Activated naive CD8-positive, alpha-beta T cell treated with anti-CD3 and anti-CD28 coated beads, Interleukin-2, amount 10 ng/mL, durations not matched to agents 7 days and 5 days (primary cell): Measurements from ENCODE around the gene RDH5. TPM values are rescaled to one million over a fixed set of nuclear protein-coding genes. Genes with fewer than 3 reads are reported as not detected.

Source experiments
- ATAC-seq: fragments of 150-1000 bp; cut with Tn5 transposase; one replicate; pipeline ENCODE4 v1.10.0; 2021; ENCODE audit warnings: low read depth, moderate library complexity
- POLR2A ChIA-PET: fragments of 350-600 bp; sonication (Branson Sonifier 250); formaldehyde crosslinking; loops from one replicate; lab custom pipeline; 2021; ENCODE audit warnings: antibody characterized with exemption; lab: Charles Lee
- DNase-seq: peaks from one replicate; pipeline ENCODE4 v3.0.0; 2021
- H3K27ac Mint-ChIP-seq: one replicate; pipeline ENCODE4 v1.8.0; 2022; ENCODE audit warnings: mild to moderate bottlenecking, mixed read lengths
- H3K27me3 Mint-ChIP-seq: one replicate; pipeline ENCODE4 v1.8.0; 2022; ENCODE audit warnings: mild to moderate bottlenecking, moderate library complexity, mixed read lengths
- H3K36me3 Mint-ChIP-seq: one replicate; pipeline ENCODE4 v1.8.0; 2021; ENCODE audit warnings: mild to moderate bottlenecking, mixed read lengths
- H3K4me1 Mint-ChIP-seq: one replicate; pipeline ENCODE4 v1.8.0; 2021; ENCODE audit warnings: mixed read lengths
- H3K4me3 Mint-ChIP-seq: one replicate; pipeline ENCODE4 v1.8.0; 2022; ENCODE audit warnings: mild to moderate bottlenecking, moderate library complexity, mixed read lengths
- H3K9me3 Mint-ChIP-seq: one replicate; pipeline ENCODE4 v1.8.0; 2021; ENCODE audit warnings: mixed read lengths
- total RNA-seq, 2 experiments: library from RNA; stranded (reverse); gene quantifications; one replicate each; pipeline ENCODE4 v1.2.3, GENCODE V29; 2021

RDH5 gene
- total RNA-seq, 2 experiments from 2014 or later, result 19.0 to 21.2 TPM

DNA sequence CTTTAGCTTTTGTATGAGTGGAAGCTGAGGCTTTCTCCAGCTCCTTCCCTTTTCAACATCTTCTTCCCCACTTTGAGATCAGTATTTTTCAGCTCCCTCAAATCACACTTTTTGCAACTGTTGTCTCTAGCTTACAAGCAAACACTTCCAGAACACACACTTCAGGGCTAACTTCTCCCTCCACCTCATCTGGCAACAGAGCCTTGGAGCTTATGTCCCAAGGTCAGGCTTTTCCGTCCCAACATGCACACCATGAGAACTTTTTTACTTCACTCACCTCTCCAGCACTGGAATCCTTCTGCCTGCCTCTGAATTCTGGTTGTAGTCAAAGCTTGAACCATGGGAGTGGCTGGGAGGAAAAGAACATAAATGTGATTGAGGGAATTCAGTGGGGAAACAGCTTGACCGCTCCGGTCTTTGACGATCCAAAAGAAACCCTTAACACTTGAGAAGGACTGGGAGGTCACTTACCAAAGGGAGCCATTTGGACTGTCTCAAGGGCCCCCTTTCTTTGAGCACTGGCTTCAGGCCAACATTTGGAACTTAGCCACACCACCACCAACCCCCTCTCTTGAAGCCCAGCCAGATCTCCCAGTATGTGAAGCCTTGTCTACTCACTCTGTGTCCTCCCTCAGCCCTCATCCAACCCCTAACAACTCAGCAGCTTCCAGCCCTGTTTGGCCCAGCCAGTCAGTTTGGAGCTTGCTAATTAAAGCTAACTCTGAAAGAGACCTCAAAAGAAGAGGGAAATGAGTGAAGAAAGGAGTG is 8.2 kb upstream of the RDH5 start:
- POLR2A ChIA-PET, result interaction anchor here (1.4 kb wide), 1 partner anchor 18 kb away, joined by 5 read pairs; no protein-coding TSS in a partner anchor
- Mint-ChIP-seq H3K4me3 (no peak overlapping the region), H3K27me3 (peaks cover 25% of the 10 kb centered on the region), H3K9me3 (no peaks in the 10 kb centered on the region), H3K27ac (no peak overlapping the region), H3K36me3 (peaks cover 1% of the 10 kb centered on the region), H3K4me1 (peaks cover 26% of the 10 kb centered on the region)
- no peak for ATAC-seq
- DNase-seq, result no peak

DNA sequence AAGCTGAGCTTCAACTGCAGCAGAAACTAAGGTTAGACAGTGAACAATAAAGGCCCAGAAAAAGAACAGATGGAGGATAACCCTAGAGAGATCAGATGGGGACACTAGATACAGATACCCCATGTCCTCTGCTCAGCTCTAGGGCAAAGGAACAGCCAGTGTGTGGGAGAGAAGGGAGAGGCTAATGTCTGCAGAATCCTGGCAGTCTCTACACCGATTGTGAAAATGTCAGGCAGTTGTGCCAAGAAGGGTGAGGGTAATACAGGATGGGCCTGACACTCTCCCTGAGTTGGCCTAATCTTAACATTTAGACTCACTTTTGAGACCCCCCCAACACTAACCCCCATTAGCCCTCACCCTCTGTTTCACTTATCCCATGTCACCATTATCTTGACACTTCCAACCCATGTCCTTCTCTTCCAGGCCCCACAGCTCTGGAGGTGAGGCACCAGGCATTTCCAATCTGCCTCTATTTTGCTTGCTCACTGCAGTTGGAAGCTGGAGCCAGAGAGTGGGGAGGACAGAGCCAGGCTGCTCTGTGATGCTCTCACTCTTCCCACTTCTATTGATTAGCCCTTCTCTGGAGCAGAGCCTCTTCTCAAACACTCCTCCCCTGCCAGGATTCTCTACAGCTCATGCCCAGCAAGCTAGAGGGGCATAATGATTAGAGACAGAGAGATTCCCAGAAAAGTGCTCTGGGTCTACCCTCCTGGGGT is 7.3 kb upstream of the RDH5 start:
- Mint-ChIP-seq H3K4me1 (peaks cover 32% of the 10 kb centered on the region), H3K27me3 (peaks cover 20% of the 10 kb centered on the region), H3K27ac (no peak overlapping the region), H3K4me3 (no peak overlapping the region), H3K36me3 (peaks cover 2% of the 10 kb centered on the region), H3K9me3 (no peaks in the 10 kb centered on the region)
- DNase-seq (no peak), ATAC-seq (no peak)
- POLR2A ChIA-PET, result interaction anchor here (1.4 kb wide), 1 partner anchor 17 kb away, joined by 5 read pairs; no protein-coding TSS in a partner anchor

- H3K9me3 Mint-ChIP-seq, result no peaks in the 10 kb centered on the region
- H3K4me1 Mint-ChIP-seq, result peaks cover 32% of the 10 kb centered on the region
- POLR2A ChIA-PET, result no interaction called here
- DNase-seq (no peak), ATAC-seq (no peak)
- peaks cover 13% of the 10 kb centered on the region for H3K27me3 Mint-ChIP-seq
- H3K4me3 Mint-ChIP-seq, result no peak overlapping the region
- peaks cover 9% of the 10 kb centered on the region for H3K36me3 Mint-ChIP-seq
- H3K27ac Mint-ChIP-seq, result no peak overlapping the region
Measured at GRCh38 chr12:55713721-55714120, 6.5 kb upstream of the RDH5 start.

- H3K27me3 Mint-ChIP-seq, result no peaks in the 10 kb centered on the region
- H3K4me1 Mint-ChIP-seq, result peaks cover 38% of the 10 kb centered on the region
- DNase-seq (no peak), ATAC-seq (no peak)
- POLR2A ChIA-PET, result interaction anchor here (0.6 to 2.8 kb wide), 8 partner anchors 9 to 1706 kb away, joined by 3 to 31 read pairs (median 4); partner anchors contain the start of gene CD63
- peaks cover 11% of the 10 kb centered on the region for H3K36me3 Mint-ChIP-seq
- H3K27ac Mint-ChIP-seq, result peak overlapping the region; percentile 95
- peak overlapping the region; percentile 93 for H3K4me3 Mint-ChIP-seq
- H3K9me3 Mint-ChIP-seq, result no peaks in the 10 kb centered on the region
Measured at GRCh38 chr12:55715169-55715764, 4.9 kb upstream of the RDH5 start.

DNA sequence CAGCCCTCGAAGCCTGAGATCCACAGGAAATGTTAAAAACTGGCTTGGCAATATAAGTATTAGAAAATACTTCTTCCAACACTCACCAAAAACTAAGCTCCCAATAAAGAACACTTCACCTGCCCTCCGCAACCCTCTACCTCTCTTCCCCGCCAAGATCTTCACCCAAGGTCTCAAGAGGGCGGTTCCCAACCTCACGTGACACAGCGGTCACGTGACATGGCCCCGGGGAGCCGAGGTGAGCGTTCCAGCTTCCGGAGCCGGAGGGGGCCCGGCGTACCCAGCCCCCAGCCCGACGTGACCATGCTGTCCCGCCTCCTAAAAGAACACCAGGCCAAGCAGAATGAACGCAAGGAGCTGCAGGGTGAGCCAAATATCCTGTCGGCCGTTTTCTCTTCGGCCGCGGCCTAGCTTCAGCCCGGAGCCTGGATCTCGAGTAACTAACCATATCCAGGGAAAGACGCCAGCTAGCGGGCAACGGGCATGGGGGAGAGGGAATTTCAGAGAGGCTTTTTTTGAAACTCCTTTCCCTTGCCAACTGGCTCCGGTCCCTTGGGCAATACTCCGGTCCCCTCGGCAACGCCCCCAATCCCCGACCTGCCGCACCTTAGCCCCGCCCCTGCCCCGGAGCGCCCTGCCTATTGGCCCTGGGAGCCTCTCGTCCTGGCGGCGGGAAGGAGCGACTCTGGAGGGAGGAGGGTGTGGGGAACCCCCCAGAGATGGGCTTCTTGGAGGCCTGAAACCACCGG is 4.2 kb upstream of the RDH5 start, which contains the start of gene BLOC1S1:
BLOC1S1 (plus strand) TSS at position 214 of the 749 bp plus-strand sequence; CDS start at position 220, 6 bp downstream.
- POLR2A ChIA-PET, result interaction anchor here (0.6 to 2.8 kb wide), 9 partner anchors 9 to 868 kb away, joined by 3 to 31 read pairs (median 4); partner anchors contain the start of genes CD63, ITGA7 and ORMDL2
- peaks cover 45% of the 10 kb centered on the region for H3K4me1 Mint-ChIP-seq
- H3K4me3 Mint-ChIP-seq, result peak within 1 kb of the TSS; percentile 93
- peak within 1 kb of the TSS; percentile 95 for H3K27ac Mint-ChIP-seq
- DNase-seq (peak; percentile 97), ATAC-seq (peak; percentile 92)
- H3K9me3 Mint-ChIP-seq, result no peaks in the 10 kb centered on the region
- H3K27me3 Mint-ChIP-seq, result no peaks in the 10 kb centered on the region
- H3K36me3 Mint-ChIP-seq, result peaks cover 11% of the 10 kb centered on the region

DNA sequence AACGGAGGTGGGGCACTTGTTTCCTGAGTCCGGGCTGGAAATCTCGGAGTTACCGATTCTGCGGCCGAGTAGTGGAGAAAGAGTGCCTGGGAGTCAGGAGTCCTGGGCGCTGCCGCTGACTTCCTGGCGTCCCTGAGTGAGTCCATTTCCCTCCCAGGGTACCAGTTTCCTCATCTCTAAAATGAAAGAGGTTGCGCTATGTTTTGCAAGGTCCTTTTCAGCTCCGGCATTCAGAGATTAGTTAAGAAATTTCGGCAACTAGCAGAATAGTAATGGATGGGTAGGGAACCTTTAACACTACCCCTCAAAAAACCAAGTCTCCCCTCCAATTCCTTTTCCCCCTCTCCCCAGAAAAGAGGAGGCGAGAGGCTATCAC is 3.6 kb upstream of the RDH5 start:
- Mint-ChIP-seq H3K9me3 (no peaks in the 10 kb centered on the region), H3K27me3 (no peaks in the 10 kb centered on the region), H3K36me3 (peaks cover 11% of the 10 kb centered on the region), H3K27ac (peak overlapping the region; percentile 95), H3K4me3 (peak overlapping the region; percentile 93), H3K4me1 (peaks cover 45% of the 10 kb centered on the region)
- DNase-seq (no peak), ATAC-seq (peak; percentile 28)
- POLR2A ChIA-PET, result interaction anchor here (0.6 to 2.8 kb wide), 9 partner anchors 8 to 400 kb away, joined by 3 to 31 read pairs (median 4); partner anchors contain the start of genes CD63, ITGA7 and ORMDL2

DNA sequence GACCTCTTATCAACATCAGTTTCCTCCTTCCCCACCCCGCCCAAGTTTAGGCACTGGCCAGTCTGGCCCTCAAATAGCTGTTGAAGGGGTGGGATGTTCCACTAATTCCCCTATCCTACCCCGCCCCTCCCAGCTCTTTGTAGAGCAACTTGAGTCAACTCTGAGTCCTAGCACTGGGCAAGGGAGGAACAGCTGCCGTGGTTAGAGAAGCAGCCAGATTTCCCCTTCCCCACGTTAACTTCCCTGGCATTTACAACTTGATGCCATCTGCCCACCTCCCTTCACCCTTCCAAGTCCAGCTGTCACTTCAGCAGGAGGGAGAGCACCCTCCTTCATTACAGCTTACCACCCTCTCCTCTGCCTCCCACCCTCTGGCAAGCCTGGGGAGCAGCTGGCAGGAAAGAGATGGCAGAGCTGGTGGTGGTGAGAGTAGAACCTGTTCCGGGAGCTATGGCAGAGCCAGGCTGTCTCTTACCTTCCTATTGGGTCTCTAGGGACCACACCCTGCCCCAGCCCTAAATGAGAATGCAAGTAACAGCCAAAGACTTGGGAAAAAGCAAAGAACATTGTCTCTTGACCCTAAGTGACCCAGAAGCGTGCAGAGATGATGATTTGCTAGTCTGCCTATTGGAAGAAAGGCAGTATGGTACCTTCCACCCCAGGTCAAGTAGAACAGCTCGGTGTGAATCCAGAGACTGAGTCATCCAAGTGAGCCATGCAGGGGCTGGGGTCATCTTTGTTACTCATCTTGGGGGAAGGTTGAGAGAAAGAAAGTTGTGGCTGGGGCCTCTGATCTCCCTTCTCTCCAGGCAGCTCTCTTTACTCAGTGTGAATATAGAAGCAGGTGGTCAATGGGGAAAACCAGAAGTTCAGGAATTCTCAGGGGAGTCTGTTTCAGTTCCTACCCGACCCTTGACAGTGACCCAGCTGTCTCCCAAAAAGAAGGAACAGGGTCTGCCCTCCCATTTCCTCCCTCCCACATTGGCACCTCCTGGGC is 2.9 kb upstream of the RDH5 start:
- Mint-ChIP-seq H3K9me3 (no peaks in the 10 kb centered on the region), H3K27me3 (no peaks in the 10 kb centered on the region), H3K27ac (peak overlapping the region; percentile 95), H3K4me1 (peaks cover 45% of the 10 kb centered on the region), H3K36me3 (peaks cover 11% of the 10 kb centered on the region), H3K4me3 (peak overlapping the region; percentile 93)
- POLR2A ChIA-PET, result interaction anchor here (0.6 to 2.8 kb wide), 6 partner anchors 10 to 279 kb away, joined by 3 to 31 read pairs (median 4); partner anchors contain the start of genes CD63, DNAJC14, ITGA7 and ORMDL2
- DNase-seq (no peak), ATAC-seq (no peak)

GRCh38 chr12:55718015-55718414 is 2.2 kb upstream of the RDH5 start:
- Mint-ChIP-seq H3K4me1 (peaks cover 45% of the 10 kb centered on the region), H3K27me3 (no peaks in the 10 kb centered on the region), H3K36me3 (peaks cover 11% of the 10 kb centered on the region), H3K27ac (no peak overlapping the region), H3K4me3 (peak overlapping the region; percentile 93), H3K9me3 (no peaks in the 10 kb centered on the region)
- DNase-seq (no peak), ATAC-seq (no peak)
- POLR2A ChIA-PET, result interaction anchor here (1.1 to 2.4 kb wide), 2 partner anchors 12 to 20 kb away, joined by 3 to 17 read pairs; partner anchors contain the start of gene CD63

DNA sequence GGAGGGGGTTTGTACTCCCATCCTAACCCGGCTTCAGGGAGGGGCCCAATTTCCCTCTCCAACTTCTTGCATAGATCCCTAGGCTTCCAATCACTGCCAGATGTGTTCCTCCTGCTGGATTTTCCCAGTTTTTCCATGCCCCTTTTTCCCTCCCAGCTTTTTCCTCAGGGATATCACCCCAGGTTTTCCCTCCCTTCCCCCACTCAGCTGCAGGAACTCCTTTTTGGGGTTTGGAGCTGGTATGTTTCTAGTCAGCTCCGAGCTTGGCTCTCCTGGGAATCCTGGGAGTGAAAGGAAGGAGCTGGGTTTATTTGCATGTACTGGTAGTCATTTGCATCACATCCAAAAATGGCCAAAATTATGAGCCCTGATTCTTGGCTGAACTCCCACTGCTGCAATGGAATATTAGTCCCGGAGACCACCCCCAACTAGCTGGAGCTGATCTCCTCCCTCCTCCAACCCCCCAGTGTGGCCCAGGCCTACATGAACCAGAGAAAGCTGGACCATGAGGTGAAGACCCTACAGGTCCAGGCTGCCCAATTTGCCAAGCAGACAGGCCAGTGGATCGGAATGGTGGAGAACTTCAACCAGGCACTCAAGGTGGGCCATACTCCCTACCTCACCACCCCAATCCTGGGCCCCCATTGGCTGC is 1.4 kb upstream of the RDH5 start:
- Mint-ChIP-seq H3K27me3 (no peaks in the 10 kb centered on the region), H3K4me1 (peaks cover 45% of the 10 kb centered on the region), H3K27ac (no peak overlapping the region), H3K4me3 (no peak overlapping the region), H3K9me3 (no peaks in the 10 kb centered on the region), H3K36me3 (peaks cover 13% of the 10 kb centered on the region)
- no peak for ATAC-seq
- POLR2A ChIA-PET, result interaction anchor here (2.4 kb wide), 1 partner anchor 11 kb away, joined by 17 read pairs; the partner anchor contains the start of gene CD63
- DNase-seq, result no peak

DNA sequence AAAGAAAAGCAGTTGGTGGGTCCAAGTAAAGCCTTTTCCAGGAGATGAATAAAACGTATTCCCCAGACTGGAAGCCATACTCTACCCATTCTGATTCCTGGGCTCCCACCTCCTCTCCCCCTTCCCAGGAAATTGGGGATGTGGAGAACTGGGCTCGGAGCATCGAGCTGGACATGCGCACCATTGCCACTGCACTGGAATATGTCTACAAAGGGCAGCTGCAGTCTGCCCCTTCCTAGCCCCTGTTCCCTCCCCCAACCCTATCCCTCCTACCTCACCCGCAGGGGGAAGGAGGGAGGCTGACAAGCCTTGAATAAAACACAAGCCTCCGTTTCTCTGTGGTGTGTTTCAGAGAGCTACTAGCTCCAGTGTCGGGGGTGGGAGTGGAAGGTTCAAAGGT is 822 bp upstream of the RDH5 start:
- ATAC-seq, result no peak
- no peak overlapping the region for H3K4me3 Mint-ChIP-seq
- no peak for DNase-seq
- no peaks in the 10 kb centered on the region for H3K9me3 Mint-ChIP-seq
- POLR2A ChIA-PET, result interaction anchor here (0.6 to 2.4 kb wide), 2 partner anchors 10 to 463 kb away, joined by 3 to 17 read pairs; partner anchors contain the start of gene CD63
- H3K36me3 Mint-ChIP-seq, result peaks cover 13% of the 10 kb centered on the region
- peaks cover 45% of the 10 kb centered on the region for H3K4me1 Mint-ChIP-seq
- no peaks in the 10 kb centered on the region for H3K27me3 Mint-ChIP-seq
- H3K27ac Mint-ChIP-seq, result no peak overlapping the region

DNA sequence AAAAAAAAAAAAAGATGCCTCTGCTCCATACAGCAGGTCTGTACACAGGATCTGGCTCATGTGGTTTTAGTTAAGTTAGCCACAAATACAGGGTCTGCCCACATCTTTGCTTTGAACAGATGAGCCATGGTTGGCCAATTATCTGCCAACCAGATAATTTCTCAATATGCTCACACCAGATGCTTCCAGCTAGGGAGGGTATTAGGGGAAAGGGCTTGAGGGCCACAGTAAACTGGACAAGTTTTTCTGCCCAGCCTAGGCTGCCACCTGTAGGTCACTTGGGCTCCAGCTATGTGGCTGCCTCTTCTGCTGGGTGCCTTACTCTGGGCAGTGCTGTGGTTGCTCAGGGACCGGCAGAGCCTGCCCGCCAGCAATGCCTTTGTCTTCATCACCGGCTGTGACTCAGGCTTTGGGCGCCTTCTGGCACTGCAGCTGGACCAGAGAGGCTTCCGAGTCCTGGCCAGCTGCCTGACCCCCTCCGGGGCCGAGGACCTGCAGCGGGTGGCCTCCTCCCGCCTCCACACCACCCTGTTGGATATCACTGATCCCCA is 776 bp downstream of the RDH5 start:
- Mint-ChIP-seq H3K4me1 (peaks cover 47% of the 10 kb centered on the region), H3K9me3 (no peaks in the 10 kb centered on the region), H3K27me3 (no peaks in the 10 kb centered on the region), H3K27ac (no peak overlapping the region), H3K36me3 (peaks cover 22% of the 10 kb centered on the region), H3K4me3 (no peak overlapping the region)
- POLR2A ChIA-PET, result interaction anchor here (1.1 kb wide), 1 partner anchor 9 kb away, joined by 5 read pairs; no protein-coding TSS in a partner anchor
- no peak for DNase-seq
- peak; percentile 18 for ATAC-seq
